ENCODE results near the gene CDC34. TPM values are rescaled to one million over a fixed set of nuclear protein-coding genes. Genes with fewer than 3 reads are reported as not detected.

Gene CDC34
- total RNA-seq, 1 donor from 2014 or later, result 42.5 TPM

- Mint-ChIP-seq H3K27ac (peak overlapping the region; percentile 74), H3K36me3 (peaks cover 26% of the 10 kb centered on the region), H3K9me3 (peaks cover 22% of the 10 kb centered on the region), H3K4me1 (peaks cover 13% of the 10 kb centered on the region), H3K4me3 (no peak overlapping the region), H3K27me3 (ENCODE audit: insufficient read depth, low read depth) (peaks cover 13% of the 10 kb centered on the region)
- Histone ChIP-seq H3K27ac (no peak overlapping the region), H3K4me1 (no peaks in the 10 kb centered on the region), H3K9ac (no peak overlapping the region), H3K4me2 (no peak overlapping the region), H3K36me3 (no peaks in the 10 kb centered on the region), H3K79me2 (ENCODE audit: low read depth) (peaks cover under 1% of the 10 kb centered on the region), H2AFZ (replicated peaks) (no peak overlapping the region), H3K9me3 (ENCODE audit: low read depth) (no peaks in the 10 kb centered on the region), H3K4me3 (no peak overlapping the region), H3K27me3 (peaks cover 8% of the 10 kb centered on the region), H4K20me1 (ENCODE audit: low read depth) (no peaks in the 10 kb centered on the region), H3F3A (ENCODE audit: low read depth) (peaks cover 20% of the 10 kb centered on the region)
- no peak for DNase-seq (ENCODE audit: low spot score)
- TF ChIP-seq CTCF (IDR thresholded peaks at IDR 0.05) (no peak), EZH2 (IDR thresholded peaks at IDR 0.05) (no peak), EZH2phosphoT487 (IDR thresholded peaks at IDR 0.05) (no peak)
Measured at GRCh38 chr19:567296-567900, 35.8 kb downstream of the CDC34 start.

- H2AFZ ChIP-seq (replicated peaks), result no peak overlapping the region
- no peak overlapping the region for H3K4me3 Mint-ChIP-seq
- H3K4me1 Mint-ChIP-seq, result peaks cover 29% of the 10 kb centered on the region
- H3K27ac ChIP-seq, result no peak overlapping the region
- H3K9me3 Mint-ChIP-seq, result peaks cover 13% of the 10 kb centered on the region
- H3K79me2 ChIP-seq (ENCODE audit: low read depth), result peaks cover 29% of the 10 kb centered on the region
- H3K4me3 ChIP-seq, result no peak overlapping the region
- peaks cover 18% of the 10 kb centered on the region for H3K36me3 Mint-ChIP-seq
- H3F3A ChIP-seq (ENCODE audit: low read depth), result peaks cover 43% of the 10 kb centered on the region
- peaks cover 8% of the 10 kb centered on the region for H3K27me3 ChIP-seq
- H4K20me1 ChIP-seq (ENCODE audit: low read depth), result peaks cover 28% of the 10 kb centered on the region
- H3K4me1 ChIP-seq, result peaks cover 11% of the 10 kb centered on the region
- H3K36me3 ChIP-seq, result no peaks in the 10 kb centered on the region
- peaks cover 13% of the 10 kb centered on the region for H3K27me3 Mint-ChIP-seq (ENCODE audit: insufficient read depth, low read depth)
- no peak overlapping the region for H3K27ac Mint-ChIP-seq
- no peak overlapping the region for H3K4me2 ChIP-seq
- no peak overlapping the region for H3K9ac ChIP-seq
- no peaks in the 10 kb centered on the region for H3K9me3 ChIP-seq (ENCODE audit: low read depth)
- TF ChIP-seq EZH2phosphoT487 (IDR thresholded peaks at IDR 0.05), result no peak
- no peak for TF ChIP-seq EZH2 (IDR thresholded peaks at IDR 0.05)
- no peak for TF ChIP-seq CTCF (IDR thresholded peaks at IDR 0.05)
- no peak for DNase-seq (ENCODE audit: low spot score)
Measured at GRCh38 chr19:570251-570686, 38.7 kb downstream of the CDC34 start.

GRCh38 chr19:570937-571565, 39.5 kb downstream of the CDC34 start:
- H3K27me3 Mint-ChIP-seq (ENCODE audit: insufficient read depth, low read depth), result peaks cover 13% of the 10 kb centered on the region
- Histone ChIP-seq H3K4me1 (peaks cover 16% of the 10 kb centered on the region), H3K4me2 (peak overlapping the region; percentile 86), H3K4me3 (peak overlapping the region; percentile 97), H3K36me3 (no peaks in the 10 kb centered on the region), H3K9me3 (ENCODE audit: low read depth) (no peaks in the 10 kb centered on the region), H4K20me1 (ENCODE audit: low read depth) (peaks cover 36% of the 10 kb centered on the region), H3F3A (ENCODE audit: low read depth) (peaks cover 43% of the 10 kb centered on the region), H3K9ac (no peak overlapping the region), H2AFZ (replicated peaks) (peak overlapping the region; percentile 63), H3K79me2 (ENCODE audit: low read depth) (peaks cover 37% of the 10 kb centered on the region), H3K27me3 (peaks cover 8% of the 10 kb centered on the region), H3K27ac (peak overlapping the region; percentile 64)
- H3K27ac Mint-ChIP-seq, result peak overlapping the region; percentile 96
- H3K36me3 Mint-ChIP-seq, result peaks cover 18% of the 10 kb centered on the region
- peaks cover 13% of the 10 kb centered on the region for H3K9me3 Mint-ChIP-seq
- peak; percentile 71 for DNase-seq (ENCODE audit: low spot score)
- H3K4me3 Mint-ChIP-seq, result peak overlapping the region; percentile 96
- TF ChIP-seq EZH2phosphoT487 (IDR thresholded peaks at IDR 0.05) (no peak), EZH2 (IDR thresholded peaks at IDR 0.05) (no peak), CTCF (IDR thresholded peaks at IDR 0.05) (no peak)
- peaks cover 31% of the 10 kb centered on the region for H3K4me1 Mint-ChIP-seq

Measured in neural progenitor cell (in vitro differentiated cells).